22Rv1 (cell line): ENCODE measurements around the gene PCTP.

ENCODE experiments used
- H3K27ac ChIP-seq: fragments of 450-650 bp; 2 replicates; pipeline ENCODE4 v1.5.1; 2017
- ZFX ChIP-seq: fragments of 450-650 bp; IDR thresholded peaks from 2 replicates; pipeline ENCODE4 v1.6.1; 2017; ENCODE audit warnings: antibody characterized with exemption, borderline replicate concordance
- TF ChIP-seq, protein P1 (sequence below): fragments of 450-650 bp; IDR thresholded peaks from 2 replicates; pipeline ENCODE4 v1.5.1; 2017; ENCODE audit warnings: mild to moderate bottlenecking

PCTP gene

DNA sequence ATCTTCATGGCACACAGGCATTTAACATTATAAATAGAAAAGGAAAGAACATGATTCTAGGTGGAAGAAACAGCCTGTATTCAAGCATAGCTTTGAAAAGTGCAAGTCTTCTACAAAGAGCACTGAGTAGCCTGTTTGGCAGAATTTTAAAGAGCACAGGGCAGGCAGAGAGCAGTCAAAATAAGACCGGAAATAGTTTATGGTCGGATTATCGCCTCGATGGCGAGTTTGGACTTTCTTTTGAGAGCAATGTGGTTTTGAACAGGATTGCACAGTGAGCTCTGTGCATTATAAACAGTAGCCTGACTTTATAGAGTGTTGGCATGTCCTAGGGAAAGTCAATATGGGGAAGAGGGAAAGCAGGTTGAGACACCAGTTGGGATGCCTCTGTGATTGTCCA lies 22.0 kb upstream of the PCTP start:
- H3K27ac ChIP-seq, result no peak overlapping the region
- no peak for TF ChIP-seq ZFX
- TF ChIP-seq, protein P1, sequence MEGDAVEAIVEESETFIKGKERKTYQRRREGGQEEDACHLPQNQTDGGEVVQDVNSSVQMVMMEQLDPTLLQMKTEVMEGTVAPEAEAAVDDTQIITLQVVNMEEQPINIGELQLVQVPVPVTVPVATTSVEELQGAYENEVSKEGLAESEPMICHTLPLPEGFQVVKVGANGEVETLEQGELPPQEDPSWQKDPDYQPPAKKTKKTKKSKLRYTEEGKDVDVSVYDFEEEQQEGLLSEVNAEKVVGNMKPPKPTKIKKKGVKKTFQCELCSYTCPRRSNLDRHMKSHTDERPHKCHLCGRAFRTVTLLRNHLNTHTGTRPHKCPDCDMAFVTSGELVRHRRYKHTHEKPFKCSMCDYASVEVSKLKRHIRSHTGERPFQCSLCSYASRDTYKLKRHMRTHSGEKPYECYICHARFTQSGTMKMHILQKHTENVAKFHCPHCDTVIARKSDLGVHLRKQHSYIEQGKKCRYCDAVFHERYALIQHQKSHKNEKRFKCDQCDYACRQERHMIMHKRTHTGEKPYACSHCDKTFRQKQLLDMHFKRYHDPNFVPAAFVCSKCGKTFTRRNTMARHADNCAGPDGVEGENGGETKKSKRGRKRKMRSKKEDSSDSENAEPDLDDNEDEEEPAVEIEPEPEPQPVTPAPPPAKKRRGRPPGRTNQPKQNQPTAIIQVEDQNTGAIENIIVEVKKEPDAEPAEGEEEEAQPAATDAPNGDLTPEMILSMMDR, result no peak

DNA sequence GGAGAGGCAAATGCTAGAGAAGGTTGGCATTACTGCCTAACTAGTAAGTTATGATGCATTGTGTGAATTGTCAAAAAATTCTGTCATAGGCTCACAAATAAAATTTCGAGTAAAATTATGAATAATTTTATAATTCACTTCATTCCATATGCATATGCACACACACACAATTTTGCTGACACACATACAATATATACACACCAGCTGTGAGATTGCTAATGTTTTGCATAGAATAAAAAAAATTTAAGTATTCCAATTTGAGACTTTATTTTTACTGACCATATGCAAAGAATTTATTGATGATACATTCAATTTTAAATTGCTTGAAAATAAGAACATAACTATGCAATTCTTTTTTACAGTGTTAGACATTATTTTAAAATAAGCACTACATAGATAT lies 21.4 kb upstream of the PCTP start:
- no peak overlapping the region for H3K27ac ChIP-seq
- TF ChIP-seq ZFX, result no peak
- TF ChIP-seq, protein P1, result no peak

DNA sequence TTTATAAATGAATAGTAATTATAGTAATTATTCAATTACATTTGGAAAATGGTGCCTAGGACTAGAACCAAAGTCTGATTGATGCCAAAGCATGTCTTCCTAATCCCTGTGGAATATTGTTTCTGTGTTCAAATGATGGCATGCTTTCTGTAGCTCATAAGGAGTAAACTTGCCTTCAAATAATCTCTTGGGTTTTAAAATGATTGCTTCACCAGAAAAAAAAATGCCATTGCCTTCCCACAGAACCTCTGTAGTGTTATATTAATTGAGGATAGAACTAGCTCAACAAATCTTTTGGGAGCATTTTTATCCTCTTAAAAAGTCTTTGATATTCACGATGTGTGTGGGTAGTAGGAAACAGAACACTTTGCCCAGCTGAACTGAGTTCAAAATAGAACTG lies 20.5 kb upstream of the PCTP start:
- no peak for TF ChIP-seq ZFX
- TF ChIP-seq, protein P1, result no peak
- no peak overlapping the region for H3K27ac ChIP-seq

DNA sequence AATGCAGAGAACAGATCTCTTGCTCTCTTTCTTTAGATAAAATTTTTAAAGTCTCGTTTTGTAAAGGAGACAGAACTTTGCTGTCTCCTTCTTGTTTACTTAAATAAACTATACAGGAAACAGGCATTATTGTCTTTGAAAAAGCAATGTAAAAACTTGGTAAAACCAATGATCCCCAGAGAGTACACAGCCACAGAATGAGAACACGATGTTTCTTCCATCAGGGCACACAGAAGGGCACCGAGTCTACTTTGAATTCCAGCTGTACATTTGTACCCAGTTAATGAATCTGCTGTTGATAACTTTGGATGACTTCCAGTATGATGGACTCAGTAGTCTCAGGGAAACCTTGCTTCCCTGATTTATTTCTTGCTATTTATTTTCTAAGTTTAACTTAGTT lies 20.0 kb upstream of the PCTP start:
- no peak overlapping the region for H3K27ac ChIP-seq
- TF ChIP-seq, protein P1, result no peak
- TF ChIP-seq ZFX, result no peak

DNA sequence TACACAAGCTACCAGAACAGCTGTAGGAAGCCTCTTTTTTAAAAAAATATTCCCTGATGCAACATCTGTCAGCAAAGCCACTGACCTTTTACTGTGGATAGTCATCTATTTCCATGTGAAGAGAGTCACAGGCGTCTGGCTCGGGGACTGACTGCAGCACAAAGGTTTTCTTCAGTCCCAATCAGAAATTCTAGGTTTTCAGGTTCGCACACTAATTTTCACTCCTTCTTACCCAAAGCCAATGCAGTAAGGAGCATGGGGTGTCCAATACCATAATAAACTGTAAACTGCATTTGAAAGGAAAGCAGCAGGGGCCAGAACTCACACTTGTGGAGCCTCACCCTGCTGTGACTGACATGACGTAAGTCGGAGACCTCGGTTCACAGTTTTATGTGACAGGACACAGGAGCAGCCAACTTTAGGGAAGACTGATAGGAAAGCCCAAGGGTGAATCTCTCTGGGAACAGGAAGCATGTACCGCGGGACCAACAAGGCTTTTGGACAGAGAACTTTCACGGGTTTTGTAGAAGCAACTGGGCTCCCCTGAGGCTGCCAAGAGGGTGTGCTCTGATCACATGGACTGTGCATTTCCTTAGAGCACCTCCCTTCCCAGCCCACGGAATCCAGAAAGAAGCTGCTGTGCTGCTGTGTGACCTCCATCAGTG lies 19.1 kb upstream of the PCTP start:
- TF ChIP-seq, protein P1, result no peak
- TF ChIP-seq ZFX, result no peak
- H3K27ac ChIP-seq, result no peak overlapping the region

DNA sequence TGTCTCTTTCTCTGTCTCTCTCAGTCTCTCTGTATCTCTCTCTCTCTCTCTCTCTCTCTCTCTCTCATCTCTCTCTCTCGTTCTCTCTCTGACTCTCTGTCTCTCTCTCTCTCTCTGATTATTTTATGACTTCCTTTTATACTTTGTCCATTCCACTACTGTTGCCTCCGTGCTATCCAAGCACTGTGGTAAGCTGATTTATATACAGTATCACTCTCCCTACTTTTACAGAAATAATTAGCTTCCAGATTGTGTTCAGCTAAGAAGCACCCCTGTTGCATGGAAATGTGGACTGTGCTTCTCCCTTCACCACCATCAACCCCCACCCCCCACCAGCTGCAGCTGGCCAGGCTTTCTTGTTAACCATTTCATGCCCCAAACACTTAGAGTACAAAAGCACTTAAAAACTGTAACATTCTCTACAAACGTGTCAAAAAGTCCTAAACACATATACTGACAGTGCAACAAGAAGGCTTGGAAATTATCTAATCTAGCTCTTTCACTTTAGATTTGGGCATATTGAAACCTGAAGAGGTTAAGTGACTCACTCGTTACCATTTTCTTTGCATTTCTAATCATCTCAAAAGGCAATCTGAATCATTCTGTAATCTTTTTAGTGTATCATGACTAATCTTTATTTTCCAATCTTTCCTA lies 16.6 kb upstream of the PCTP start:
- no peak overlapping the region for H3K27ac ChIP-seq

More for the DNA sequence above, 16.6 kb upstream of the PCTP start:
- no peak for TF ChIP-seq ZFX
- TF ChIP-seq, protein P1, result no peak
